ENCODE data around the gene WDR7.

The WDR7 gene

DNA sequence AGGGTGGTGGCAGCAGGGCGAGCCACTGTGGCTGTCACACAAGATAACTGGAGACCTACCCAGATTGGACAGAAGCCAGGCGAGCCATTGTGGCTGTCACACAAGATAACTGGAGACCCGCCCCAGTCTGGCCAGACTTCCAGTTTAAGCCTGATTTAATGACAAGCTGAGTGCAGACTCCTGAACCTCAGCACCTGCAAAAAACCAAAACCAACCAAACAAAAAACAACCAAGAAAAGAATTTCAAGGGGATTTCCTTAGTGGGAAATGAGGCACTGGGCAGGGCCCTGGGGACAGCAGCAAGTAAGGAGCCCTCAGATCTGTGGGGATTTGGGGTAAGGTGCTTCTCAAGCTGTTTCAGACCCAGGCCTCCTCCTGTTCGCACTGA is 400.5 kb downstream of the WDR7 start:
- Histone ChIP-seq H3K4me1 (ENCODE audit: insufficient read depth, low read length) (no peaks in the 10 kb centered on the region), H3K27ac (ENCODE audit: low read depth, low read length) (no peak overlapping the region), H3K9ac (ENCODE audit: low read length) (no peak overlapping the region), H3K36me3 (ENCODE audit: insufficient read depth, low read length) (no peaks in the 10 kb centered on the region), H3K9me3 (ENCODE audit: low read length) (no peaks in the 10 kb centered on the region), H3K4me3 (ENCODE audit: low read depth in 1 of 2, low read length in 2 of 2) (no peak overlapping the region), H3K27me3 (ENCODE audit: control insufficient read depth in 1 of 2, insufficient read depth in 2 of 2, low read length in 2 of 2) (no peaks in the 10 kb centered on the region)

DNA sequence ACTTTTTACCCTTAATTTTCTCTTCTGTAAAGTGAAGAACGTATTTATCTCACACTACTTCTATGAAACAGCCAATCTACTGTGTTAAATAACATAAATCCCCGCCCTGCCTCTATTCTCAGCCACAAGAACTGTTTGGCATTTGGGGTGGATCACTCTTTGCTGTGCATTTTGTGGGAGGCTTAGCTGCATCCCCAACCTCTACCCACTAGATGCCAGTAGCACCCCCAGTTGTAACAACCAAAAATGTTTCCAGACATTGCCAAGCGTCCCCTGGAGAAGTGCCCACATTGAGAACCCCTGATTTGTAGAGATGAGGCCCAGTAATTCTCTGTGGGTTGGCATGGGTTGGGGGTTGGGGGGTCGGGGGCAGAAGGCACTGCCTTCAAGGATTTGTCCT is 401.0 kb downstream of the WDR7 start:
- no peaks in the 10 kb centered on the region for H3K27me3 ChIP-seq (ENCODE audit: control insufficient read depth in 1 of 2, insufficient read depth in 2 of 2, low read length in 2 of 2)
- H3K4me1 ChIP-seq (ENCODE audit: insufficient read depth, low read length): no peaks in the 10 kb centered on the region
- H3K9me3 ChIP-seq (ENCODE audit: low read length): no peaks in the 10 kb centered on the region
- H3K4me3 ChIP-seq (ENCODE audit: low read depth in 1 of 2, low read length in 2 of 2): no peak overlapping the region
- H3K36me3 ChIP-seq (ENCODE audit: insufficient read depth, low read length): no peaks in the 10 kb centered on the region
- H3K9ac ChIP-seq (ENCODE audit: low read length): no peak overlapping the region
- H3K27ac ChIP-seq (ENCODE audit: low read depth, low read length): no peak overlapping the region

GRCh38 chr18:57052759-57053158 is 401.6 kb downstream of the WDR7 start:
- Histone ChIP-seq H3K9me3 (ENCODE audit: low read length) (no peaks in the 10 kb centered on the region), H3K27ac (ENCODE audit: low read depth, low read length) (no peak overlapping the region), H3K4me1 (ENCODE audit: insufficient read depth, low read length) (no peaks in the 10 kb centered on the region), H3K36me3 (ENCODE audit: insufficient read depth, low read length) (no peaks in the 10 kb centered on the region), H3K27me3 (ENCODE audit: control insufficient read depth in 1 of 2, insufficient read depth in 2 of 2, low read length in 2 of 2) (no peaks in the 10 kb centered on the region), H3K9ac (ENCODE audit: low read length) (no peak overlapping the region), H3K4me3 (ENCODE audit: low read depth in 1 of 2, low read length in 2 of 2) (no peak overlapping the region)

DNA sequence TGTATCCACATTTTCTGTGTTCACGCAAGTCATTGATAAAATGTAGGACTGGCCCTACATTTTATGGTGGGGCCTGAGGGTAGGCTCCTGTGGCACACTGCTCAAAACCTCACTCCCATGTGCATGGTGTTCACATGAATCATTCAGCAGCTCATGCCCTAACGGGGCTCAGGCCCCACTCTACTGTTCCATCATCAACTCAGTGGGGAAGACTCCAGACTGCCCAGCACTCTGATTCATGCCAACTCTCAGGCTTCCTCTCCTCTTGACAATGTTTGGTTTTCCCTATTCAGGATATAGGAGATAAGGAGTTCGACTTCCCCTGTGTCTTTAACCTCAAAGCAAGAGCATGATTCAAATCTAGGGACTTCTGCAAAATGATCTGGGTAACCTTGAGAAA is 403.7 kb downstream of the WDR7 start:
- H3K36me3 ChIP-seq (ENCODE audit: insufficient read depth, low read length): no peaks in the 10 kb centered on the region
- no peaks in the 10 kb centered on the region for H3K9me3 ChIP-seq (ENCODE audit: low read length)
- H3K4me3 ChIP-seq (ENCODE audit: low read depth in 1 of 2, low read length in 2 of 2): no peak overlapping the region
- no peaks in the 10 kb centered on the region for H3K4me1 ChIP-seq (ENCODE audit: insufficient read depth, low read length)
- H3K27me3 ChIP-seq (ENCODE audit: control insufficient read depth in 1 of 2, insufficient read depth in 2 of 2, low read length in 2 of 2): no peaks in the 10 kb centered on the region
- no peak overlapping the region for H3K27ac ChIP-seq (ENCODE audit: low read depth, low read length)
- H3K9ac ChIP-seq (ENCODE audit: low read length): no peak overlapping the region

DNA sequence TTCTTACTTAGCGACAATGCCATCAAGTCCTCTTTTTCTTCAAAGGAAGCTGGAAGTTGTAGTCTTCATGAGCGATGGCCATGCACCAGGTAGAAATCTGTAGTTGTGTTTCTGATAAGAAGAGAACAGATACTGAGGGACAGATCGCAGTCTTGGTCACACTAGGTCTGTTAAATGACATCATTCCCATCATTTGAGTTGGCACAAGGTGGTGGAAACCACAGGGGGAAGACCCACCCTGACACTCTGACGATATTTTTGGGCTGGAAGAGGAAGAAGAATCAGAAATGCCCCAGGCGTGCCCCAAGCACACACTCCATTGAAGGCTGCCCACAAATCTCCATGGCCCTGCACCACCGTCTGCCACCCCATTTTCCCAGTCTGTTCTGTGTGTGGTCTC is 406.7 kb downstream of the WDR7 start:
- H3K4me1 ChIP-seq (ENCODE audit: insufficient read depth, low read length): no peaks in the 10 kb centered on the region
- no peak overlapping the region for H3K4me3 ChIP-seq (ENCODE audit: low read depth in 1 of 2, low read length in 2 of 2)
- H3K9me3 ChIP-seq (ENCODE audit: low read length): no peaks in the 10 kb centered on the region
- H3K36me3 ChIP-seq (ENCODE audit: insufficient read depth, low read length): no peaks in the 10 kb centered on the region
- no peak overlapping the region for H3K27ac ChIP-seq (ENCODE audit: low read depth, low read length)
- no peaks in the 10 kb centered on the region for H3K27me3 ChIP-seq (ENCODE audit: control insufficient read depth in 1 of 2, insufficient read depth in 2 of 2, low read length in 2 of 2)
- H3K9ac ChIP-seq (ENCODE audit: low read length): no peak overlapping the region

DNA sequence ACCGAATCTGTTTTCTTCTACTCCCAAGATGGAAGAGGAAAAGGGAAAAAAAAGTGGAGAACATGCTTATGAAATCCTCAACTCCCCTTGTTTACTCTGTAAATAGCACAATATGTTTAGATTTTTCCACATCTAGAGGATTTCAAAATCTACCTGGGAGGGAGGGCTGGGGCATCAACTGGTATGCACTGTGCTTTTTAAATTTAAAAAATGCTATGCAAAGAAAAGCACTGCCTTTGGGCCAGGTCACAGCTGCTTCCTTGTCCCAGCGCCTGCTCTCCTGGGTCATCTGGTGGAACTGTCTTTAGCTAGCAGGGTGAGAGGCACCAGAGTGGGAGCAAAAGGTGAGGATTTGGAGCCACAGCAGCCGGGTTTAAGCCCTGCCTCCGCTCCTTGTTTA is 407.6 kb downstream of the WDR7 start:
- H3K36me3 ChIP-seq (ENCODE audit: insufficient read depth, low read length): no peaks in the 10 kb centered on the region
- H3K9ac ChIP-seq (ENCODE audit: low read length): no peak overlapping the region
- no peak overlapping the region for H3K4me3 ChIP-seq (ENCODE audit: low read depth in 1 of 2, low read length in 2 of 2)
- H3K9me3 ChIP-seq (ENCODE audit: low read length): no peaks in the 10 kb centered on the region
- H3K27me3 ChIP-seq (ENCODE audit: control insufficient read depth in 1 of 2, insufficient read depth in 2 of 2, low read length in 2 of 2): no peaks in the 10 kb centered on the region
- no peak overlapping the region for H3K27ac ChIP-seq (ENCODE audit: low read depth, low read length)
- H3K4me1 ChIP-seq (ENCODE audit: insufficient read depth, low read length): no peaks in the 10 kb centered on the region

DNA sequence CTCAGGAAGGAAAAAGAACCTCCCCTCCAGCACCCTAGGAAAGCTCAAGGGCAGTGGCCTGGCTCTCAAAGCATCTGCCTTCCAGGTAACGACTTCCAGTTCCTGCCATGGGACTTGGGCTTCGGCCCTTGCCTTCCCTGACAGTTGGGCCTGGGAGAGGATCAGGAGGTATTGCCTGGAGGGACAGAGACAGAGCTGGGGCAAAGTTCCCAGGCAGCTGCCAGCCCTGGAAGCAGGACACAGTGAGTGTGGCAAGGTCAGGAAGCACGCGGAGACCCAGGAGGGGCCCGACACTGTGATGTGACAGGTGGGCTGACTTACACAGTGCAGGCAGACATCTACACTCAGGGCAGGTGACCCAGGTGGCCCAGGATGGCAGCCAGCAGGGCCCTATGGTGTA is 408.2 kb downstream of the WDR7 start:
- Histone ChIP-seq H3K36me3 (ENCODE audit: insufficient read depth, low read length) (no peaks in the 10 kb centered on the region), H3K4me1 (ENCODE audit: insufficient read depth, low read length) (no peaks in the 10 kb centered on the region), H3K9me3 (ENCODE audit: low read length) (no peaks in the 10 kb centered on the region), H3K27ac (ENCODE audit: low read depth, low read length) (no peak overlapping the region), H3K27me3 (ENCODE audit: control insufficient read depth in 1 of 2, insufficient read depth in 2 of 2, low read length in 2 of 2) (no peaks in the 10 kb centered on the region), H3K4me3 (ENCODE audit: low read depth in 1 of 2, low read length in 2 of 2) (no peak overlapping the region), H3K9ac (ENCODE audit: low read length) (no peak overlapping the region)

DNA sequence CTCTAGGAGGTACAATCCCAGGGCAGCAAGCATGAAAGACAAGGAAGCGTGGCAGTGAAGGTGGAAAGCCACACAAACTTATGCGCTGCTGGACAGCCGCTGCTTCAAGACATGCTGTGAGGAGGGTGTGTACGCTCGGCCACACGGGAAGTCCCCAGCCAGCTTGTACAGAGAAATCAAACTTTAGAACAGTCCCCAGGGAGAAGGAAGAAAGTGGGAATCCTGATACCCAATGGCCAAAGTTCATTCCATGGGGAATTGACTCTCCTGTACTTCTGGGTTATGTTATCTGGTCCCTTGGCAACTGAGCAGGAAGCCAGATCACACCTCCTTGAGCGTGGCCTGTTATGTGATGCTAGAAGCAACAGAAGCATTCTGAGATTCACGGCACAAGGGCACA is 409.7 kb downstream of the WDR7 start:
- H3K9me3 ChIP-seq (ENCODE audit: low read length): no peaks in the 10 kb centered on the region
- H3K27me3 ChIP-seq (ENCODE audit: control insufficient read depth in 1 of 2, insufficient read depth in 2 of 2, low read length in 2 of 2): no peaks in the 10 kb centered on the region
- no peak overlapping the region for H3K27ac ChIP-seq (ENCODE audit: low read depth, low read length)
- H3K36me3 ChIP-seq (ENCODE audit: insufficient read depth, low read length): no peaks in the 10 kb centered on the region
- H3K9ac ChIP-seq (ENCODE audit: low read length): no peak overlapping the region
- H3K4me1 ChIP-seq (ENCODE audit: insufficient read depth, low read length): no peaks in the 10 kb centered on the region
- H3K4me3 ChIP-seq (ENCODE audit: low read depth in 1 of 2, low read length in 2 of 2): no peak overlapping the region

- Histone ChIP-seq H3K27ac (ENCODE audit: low read depth, low read length) (no peak overlapping the region), H3K27me3 (ENCODE audit: control insufficient read depth in 1 of 2, insufficient read depth in 2 of 2, low read length in 2 of 2) (no peaks in the 10 kb centered on the region), H3K4me1 (ENCODE audit: insufficient read depth, low read length) (no peaks in the 10 kb centered on the region), H3K4me3 (ENCODE audit: low read depth in 1 of 2, low read length in 2 of 2) (no peak overlapping the region), H3K36me3 (ENCODE audit: insufficient read depth, low read length) (no peaks in the 10 kb centered on the region), H3K9me3 (ENCODE audit: low read length) (no peaks in the 10 kb centered on the region), H3K9ac (ENCODE audit: low read length) (no peak overlapping the region)
Observed at GRCh38 chr18:57062178-57062577, 411.0 kb downstream of the WDR7 start.

GRCh38 chr18:57062844-57063243 is 411.7 kb downstream of the WDR7 start:
- Histone ChIP-seq H3K36me3 (ENCODE audit: insufficient read depth, low read length) (no peaks in the 10 kb centered on the region), H3K4me1 (ENCODE audit: insufficient read depth, low read length) (no peaks in the 10 kb centered on the region), H3K9me3 (ENCODE audit: low read length) (no peaks in the 10 kb centered on the region), H3K27me3 (ENCODE audit: control insufficient read depth in 1 of 2, insufficient read depth in 2 of 2, low read length in 2 of 2) (no peaks in the 10 kb centered on the region), H3K9ac (ENCODE audit: low read length) (no peak overlapping the region), H3K4me3 (ENCODE audit: low read depth in 1 of 2, low read length in 2 of 2) (no peak overlapping the region), H3K27ac (ENCODE audit: low read depth, low read length) (no peak overlapping the region)

GRCh38 chr18:57063601-57064103 is 412.5 kb downstream of the WDR7 start:
- H3K9me3 ChIP-seq (ENCODE audit: low read length): no peaks in the 10 kb centered on the region
- no peak overlapping the region for H3K27ac ChIP-seq (ENCODE audit: low read depth, low read length)
- no peaks in the 10 kb centered on the region for H3K36me3 ChIP-seq (ENCODE audit: insufficient read depth, low read length)
- H3K9ac ChIP-seq (ENCODE audit: low read length): no peak overlapping the region
- H3K4me1 ChIP-seq (ENCODE audit: insufficient read depth, low read length): no peaks in the 10 kb centered on the region
- no peak overlapping the region for H3K4me3 ChIP-seq (ENCODE audit: low read depth in 1 of 2, low read length in 2 of 2)
- no peaks in the 10 kb centered on the region for H3K27me3 ChIP-seq (ENCODE audit: control insufficient read depth in 1 of 2, insufficient read depth in 2 of 2, low read length in 2 of 2)

- Histone ChIP-seq H3K36me3 (ENCODE audit: insufficient read depth, low read length) (no peaks in the 10 kb centered on the region), H3K27me3 (ENCODE audit: control insufficient read depth in 1 of 2, insufficient read depth in 2 of 2, low read length in 2 of 2) (no peaks in the 10 kb centered on the region), H3K4me3 (ENCODE audit: low read depth in 1 of 2, low read length in 2 of 2) (no peak overlapping the region), H3K27ac (ENCODE audit: low read depth, low read length) (no peak overlapping the region), H3K9me3 (ENCODE audit: low read length) (no peaks in the 10 kb centered on the region), H3K4me1 (ENCODE audit: insufficient read depth, low read length) (no peaks in the 10 kb centered on the region), H3K9ac (ENCODE audit: low read length) (no peak overlapping the region)
Observed at GRCh38 chr18:57073501-57074187, 422.5 kb downstream of the WDR7 start.

Data from muscle layer of colon (tissue), 2 donors.